ENCODE results near the gene ACSL3.

Gene ACSL3

DNA sequence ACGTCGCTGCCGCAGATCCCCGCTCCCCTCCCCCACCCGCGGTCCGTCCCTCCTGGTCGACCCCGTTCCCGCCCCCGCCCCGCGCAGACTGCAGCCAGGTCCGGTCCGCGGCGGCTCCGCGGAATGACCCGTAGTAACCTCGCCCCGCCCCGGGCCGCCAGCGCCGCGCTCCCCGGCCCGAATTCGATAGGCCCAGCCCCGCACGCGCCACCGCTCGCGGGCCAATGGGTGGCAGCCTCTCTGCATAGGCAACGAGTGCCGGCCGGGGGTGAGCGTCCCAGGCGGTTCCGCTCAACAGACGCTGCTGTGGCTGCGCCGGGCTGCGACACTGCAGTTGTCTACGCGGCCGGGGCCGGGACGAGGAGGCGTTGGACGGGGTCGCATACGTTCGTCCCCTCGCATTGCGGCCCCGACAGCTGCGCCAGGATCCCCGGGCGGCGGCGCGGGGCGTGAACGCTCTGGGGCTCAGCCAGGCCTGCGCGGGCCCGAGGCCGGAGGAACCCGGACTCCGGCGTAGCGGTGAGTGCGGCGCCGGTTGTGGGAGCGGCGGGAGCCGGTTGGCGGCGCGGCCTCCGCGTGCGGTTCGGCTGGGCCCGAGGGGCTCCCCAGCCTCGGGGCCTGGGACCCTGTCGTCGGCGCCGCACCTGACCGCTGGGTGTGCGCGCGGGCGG, at the start of gene ACSL3:
Gene ACSL3, plus strand, starts transcription at position 297 of the 671 bp plus-strand sequence. CDS start 47,737 bp downstream, outside the sequence.
- peak within 1 kb of the TSS; percentile 89 for H3K4me3 ChIP-seq (replicated peaks; ENCODE audit: low read depth, low read length)
- TF ChIP-seq, protein P1, sequence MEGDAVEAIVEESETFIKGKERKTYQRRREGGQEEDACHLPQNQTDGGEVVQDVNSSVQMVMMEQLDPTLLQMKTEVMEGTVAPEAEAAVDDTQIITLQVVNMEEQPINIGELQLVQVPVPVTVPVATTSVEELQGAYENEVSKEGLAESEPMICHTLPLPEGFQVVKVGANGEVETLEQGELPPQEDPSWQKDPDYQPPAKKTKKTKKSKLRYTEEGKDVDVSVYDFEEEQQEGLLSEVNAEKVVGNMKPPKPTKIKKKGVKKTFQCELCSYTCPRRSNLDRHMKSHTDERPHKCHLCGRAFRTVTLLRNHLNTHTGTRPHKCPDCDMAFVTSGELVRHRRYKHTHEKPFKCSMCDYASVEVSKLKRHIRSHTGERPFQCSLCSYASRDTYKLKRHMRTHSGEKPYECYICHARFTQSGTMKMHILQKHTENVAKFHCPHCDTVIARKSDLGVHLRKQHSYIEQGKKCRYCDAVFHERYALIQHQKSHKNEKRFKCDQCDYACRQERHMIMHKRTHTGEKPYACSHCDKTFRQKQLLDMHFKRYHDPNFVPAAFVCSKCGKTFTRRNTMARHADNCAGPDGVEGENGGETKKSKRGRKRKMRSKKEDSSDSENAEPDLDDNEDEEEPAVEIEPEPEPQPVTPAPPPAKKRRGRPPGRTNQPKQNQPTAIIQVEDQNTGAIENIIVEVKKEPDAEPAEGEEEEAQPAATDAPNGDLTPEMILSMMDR (IDR thresholded peaks at IDR 0.05; ENCODE audit: low read depth, low read length, missing control alignments): no peak
- peak; percentile 58 for DNase-seq (ENCODE audit: extremely low read depth, low read depth)

DNA sequence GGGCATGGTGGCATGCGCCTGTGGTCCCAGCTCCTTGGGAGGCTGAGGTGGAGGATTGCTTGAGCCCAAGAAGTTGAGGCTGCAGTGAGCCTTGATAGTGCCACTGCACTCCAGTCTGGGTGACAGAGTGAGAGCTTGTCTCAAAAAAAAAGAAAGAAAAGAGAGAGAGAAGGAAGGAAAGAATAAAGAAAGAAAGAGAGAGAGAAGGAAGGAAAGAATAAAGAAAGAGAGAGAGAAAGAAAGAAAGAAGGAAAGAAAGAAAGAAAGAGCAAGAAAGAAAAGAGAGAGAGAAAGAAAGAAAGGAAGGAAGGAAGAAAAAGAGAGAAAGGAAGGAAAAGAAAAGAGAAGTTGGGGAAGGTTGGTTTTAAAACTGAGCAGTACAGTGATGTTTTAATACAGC, 49.0 kb upstream of the ACSL3 start:
- no peak for DNase-seq (ENCODE audit: extremely low read depth, low read depth)
- TF ChIP-seq, protein P1 (IDR thresholded peaks at IDR 0.05; ENCODE audit: low read depth, low read length, missing control alignments): no peak
- H3K4me3 ChIP-seq (replicated peaks; ENCODE audit: low read depth, low read length): no peak overlapping the region

DNA sequence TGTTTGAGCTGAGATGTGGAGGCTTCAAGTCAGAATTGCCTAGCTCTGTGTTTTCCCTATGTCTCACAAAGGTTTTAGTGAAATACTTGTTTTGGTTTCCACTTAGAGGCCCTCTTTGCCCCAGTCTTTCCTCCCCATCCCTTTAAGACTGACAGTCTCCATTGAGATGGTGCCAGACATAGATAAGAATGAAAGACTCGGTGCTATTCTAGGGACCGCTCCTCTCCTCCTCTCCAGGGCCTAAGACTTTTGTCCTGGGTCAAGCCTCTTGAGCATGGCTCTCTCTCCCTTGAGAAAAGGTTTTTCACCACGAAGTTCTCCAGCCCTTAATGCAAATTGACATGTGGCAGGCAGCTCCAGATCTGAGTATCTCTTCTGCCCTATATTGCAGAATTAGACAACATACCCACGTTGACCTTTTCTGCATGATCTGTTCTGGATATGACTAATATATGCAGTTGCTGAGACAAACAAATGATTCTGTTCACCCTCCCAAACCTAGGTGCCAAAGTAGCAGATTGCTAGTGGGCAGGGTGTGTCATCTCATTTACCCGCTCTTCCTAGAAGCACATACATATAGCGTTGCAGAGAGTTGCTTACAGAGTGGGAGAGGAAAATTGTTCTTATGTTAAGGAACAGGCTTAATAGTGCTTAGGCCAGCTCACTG, 47.5 kb upstream of the ACSL3 start:
- DNase-seq (ENCODE audit: extremely low read depth, low read depth): no peak
- TF ChIP-seq, protein P1 (IDR thresholded peaks at IDR 0.05; ENCODE audit: low read depth, low read length, missing control alignments): no peak
- H3K4me3 ChIP-seq (replicated peaks; ENCODE audit: low read depth, low read length): no peak overlapping the region

DNA sequence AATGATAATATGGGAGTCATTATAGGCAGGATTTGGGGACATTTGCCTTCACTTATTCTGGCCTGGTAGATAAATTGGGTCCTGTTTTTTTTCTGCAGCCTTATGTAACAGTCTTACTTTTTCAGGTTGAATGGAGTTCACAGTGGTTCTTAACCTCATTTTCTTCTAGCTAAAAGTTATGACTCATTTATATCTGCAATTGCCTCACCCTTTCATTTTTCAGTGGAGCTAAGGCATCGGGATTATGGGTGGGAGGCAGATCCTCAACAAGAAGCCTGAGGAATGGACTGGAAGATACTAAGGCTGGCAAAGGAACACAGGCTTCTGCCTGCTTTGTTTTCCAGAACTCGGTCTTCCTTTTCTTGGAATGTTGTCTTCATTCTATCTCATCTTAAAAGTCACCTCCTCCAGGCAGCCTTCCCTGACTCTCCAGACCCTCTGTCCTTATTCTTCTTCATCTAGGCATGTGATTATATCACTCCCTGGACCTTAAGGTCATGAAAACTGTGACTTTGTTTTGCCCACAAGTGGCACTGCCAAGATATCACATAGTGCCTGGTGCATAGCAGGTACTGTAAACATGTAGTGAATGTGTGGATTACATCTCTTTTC, 41.0 kb upstream of the ACSL3 start:
- no peak overlapping the region for H3K4me3 ChIP-seq (replicated peaks; ENCODE audit: low read depth, low read length)
- no peak for DNase-seq (ENCODE audit: extremely low read depth, low read depth)
- TF ChIP-seq, protein P1 (IDR thresholded peaks at IDR 0.05; ENCODE audit: low read depth, low read length, missing control alignments): no peak

DNA sequence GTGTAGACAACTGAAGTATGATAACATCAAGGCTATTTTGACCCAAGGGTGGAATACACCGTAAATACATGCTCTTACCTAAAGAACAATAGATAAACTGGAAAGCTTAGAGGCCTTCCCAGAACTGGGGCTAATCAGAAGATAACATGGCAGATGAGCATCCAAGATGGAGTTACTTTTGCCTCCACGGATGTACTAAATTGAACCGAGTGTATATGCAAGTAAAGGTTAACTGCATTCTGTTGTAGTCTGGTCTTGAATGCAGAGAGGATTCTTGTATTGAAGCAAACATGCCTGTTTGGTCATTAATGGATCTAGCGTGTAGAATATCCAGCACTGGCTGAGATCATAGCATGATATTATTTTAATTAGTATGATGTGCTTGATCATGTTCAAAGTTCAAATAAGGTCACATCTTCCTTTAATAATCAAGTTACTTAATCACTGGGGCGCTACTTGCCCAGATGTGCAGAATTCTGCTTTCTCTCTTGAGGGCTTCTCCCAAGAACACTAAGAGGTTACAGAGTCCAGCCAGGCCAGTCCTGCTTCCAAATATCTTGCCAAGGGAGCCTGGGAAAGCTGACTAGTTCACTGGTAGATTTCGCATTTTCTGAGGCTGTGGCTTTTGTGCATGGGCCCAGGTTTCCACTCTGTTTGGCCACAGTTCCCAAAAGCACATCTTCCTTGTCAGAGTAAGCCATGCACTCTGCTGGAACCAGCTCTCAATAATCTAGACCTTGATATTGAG, 37.5 kb upstream of the ACSL3 start:
- no peak for DNase-seq (ENCODE audit: extremely low read depth, low read depth)
- no peak overlapping the region for H3K4me3 ChIP-seq (replicated peaks; ENCODE audit: low read depth, low read length)
- TF ChIP-seq, protein P1 (IDR thresholded peaks at IDR 0.05; ENCODE audit: low read depth, low read length, missing control alignments): no peak

DNA sequence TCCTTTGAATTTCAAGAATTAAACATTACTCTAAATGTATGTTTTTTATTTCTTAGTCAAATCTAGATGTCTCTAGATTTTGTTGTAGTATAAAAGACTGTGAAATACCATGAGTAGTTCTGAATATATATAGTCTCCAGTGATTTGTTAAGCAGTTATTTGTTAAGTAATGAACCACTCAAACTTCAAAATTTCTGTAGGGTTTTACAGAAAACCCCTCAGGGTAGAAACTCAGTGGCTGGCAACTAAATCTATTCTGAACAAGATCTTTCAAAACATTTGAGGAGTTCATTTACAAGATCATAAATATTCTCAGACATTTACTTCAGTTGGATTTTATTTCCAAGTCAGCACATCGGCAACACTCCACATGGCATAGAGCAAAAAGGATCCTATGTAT, 35.8 kb upstream of the ACSL3 start:
- no peak overlapping the region for H3K4me3 ChIP-seq (replicated peaks; ENCODE audit: low read depth, low read length)
- TF ChIP-seq, protein P1 (IDR thresholded peaks at IDR 0.05; ENCODE audit: low read depth, low read length, missing control alignments): no peak
- DNase-seq (ENCODE audit: extremely low read depth, low read depth): no peak
